Measurements from ENCODE around the gene PDK4.
A peak's percentile ranks its signal among the peaks of the same experiment; 100 is the strongest.
"Not testable (repeated sequence)": the region's sequence is repeated elsewhere in the genome, so short reads cannot be mapped to it uniquely, and the experiment has no call there.

The PDK4 gene

GRCh38 chr7:95604397-95604796 lies 8.1 kb upstream of the PDK4 start:
- not testable (repeated sequence) for DNase-seq

- no peak for DNase-seq
Observed at GRCh38 chr7:95602421-95602820, 6.1 kb upstream of the PDK4 start.

GRCh38 chr7:95601316-95601715 lies 5.0 kb upstream of the PDK4 start:
- no peak for DNase-seq

GRCh38 chr7:95599069-95599468 lies 2.8 kb upstream of the PDK4 start:
- DNase-seq, result no peak

- no peak for DNase-seq
Observed at GRCh38 chr7:95598511-95598910, 2.2 kb upstream of the PDK4 start.

GRCh38 chr7:95595746-95596197 lies 544 bp downstream of the PDK4 start:
- no peak for DNase-seq

GRCh38 chr7:95594185-95594584 lies 2.1 kb downstream of the PDK4 start:
- DNase-seq, result no peak

GRCh38 chr7:95593343-95593742 lies 3.0 kb downstream of the PDK4 start:
- DNase-seq, result no peak

GRCh38 chr7:95592570-95592969 lies 3.7 kb downstream of the PDK4 start:
- DNase-seq, result no peak

GRCh38 chr7:95590387-95591248 lies 5.7 kb downstream of the PDK4 start:
- no peak for DNase-seq

- no peak for DNase-seq
Observed at GRCh38 chr7:95589766-95590165, 6.5 kb downstream of the PDK4 start.

GRCh38 chr7:95589031-95589430 lies 7.3 kb downstream of the PDK4 start:
- DNase-seq, result no peak

- no peak for DNase-seq
Observed at GRCh38 chr7:95586951-95587301, 9.4 kb downstream of the PDK4 start.

- DNase-seq, result no peak
Observed at GRCh38 chr7:95585426-95585789, 10.9 kb downstream of the PDK4 start.

GRCh38 chr7:95584769-95585425 lies 11.4 kb downstream of the PDK4 start:
- DNase-seq, result no peak

GRCh38 chr7:95583834-95584621 lies 12.3 kb downstream of the PDK4 start:
- no peak for DNase-seq

- no peak for DNase-seq
Observed at GRCh38 chr7:95582578-95583293, 13.6 kb downstream of the PDK4 start.

GRCh38 chr7:95581467-95581866 lies 14.8 kb downstream of the PDK4 start:
- no peak for DNase-seq

GRCh38 chr7:95579318-95579717 lies 17.0 kb downstream of the PDK4 start:
- DNase-seq, result no peak

GRCh38 chr7:95578299-95578855 lies 17.9 kb downstream of the PDK4 start:
- DNase-seq, result peak; percentile 99

- DNase-seq, result no peak
Observed at GRCh38 chr7:95577137-95577536, 19.2 kb downstream of the PDK4 start.

GRCh38 chr7:95569720-95570119 lies 26.6 kb downstream of the PDK4 start:
- DNase-seq, result no peak

GRCh38 chr7:95560674-95561073 lies 35.6 kb downstream of the PDK4 start:
- no peak for DNase-seq

Data from NCI-H187 treated with DMSO at 0.1 percent for 48 hours (cell line).